ENCODE measurements around the gene ZNF780A. TPM values are rescaled to one million over a fixed set of nuclear protein-coding genes. Genes with fewer than 3 reads are reported as not detected.

The ZNF780A gene
- total and polyA plus RNA-seq, 4 experiments from 2014 or later = 11.5 to 46.5 (median 30.9) TPM

DNA sequence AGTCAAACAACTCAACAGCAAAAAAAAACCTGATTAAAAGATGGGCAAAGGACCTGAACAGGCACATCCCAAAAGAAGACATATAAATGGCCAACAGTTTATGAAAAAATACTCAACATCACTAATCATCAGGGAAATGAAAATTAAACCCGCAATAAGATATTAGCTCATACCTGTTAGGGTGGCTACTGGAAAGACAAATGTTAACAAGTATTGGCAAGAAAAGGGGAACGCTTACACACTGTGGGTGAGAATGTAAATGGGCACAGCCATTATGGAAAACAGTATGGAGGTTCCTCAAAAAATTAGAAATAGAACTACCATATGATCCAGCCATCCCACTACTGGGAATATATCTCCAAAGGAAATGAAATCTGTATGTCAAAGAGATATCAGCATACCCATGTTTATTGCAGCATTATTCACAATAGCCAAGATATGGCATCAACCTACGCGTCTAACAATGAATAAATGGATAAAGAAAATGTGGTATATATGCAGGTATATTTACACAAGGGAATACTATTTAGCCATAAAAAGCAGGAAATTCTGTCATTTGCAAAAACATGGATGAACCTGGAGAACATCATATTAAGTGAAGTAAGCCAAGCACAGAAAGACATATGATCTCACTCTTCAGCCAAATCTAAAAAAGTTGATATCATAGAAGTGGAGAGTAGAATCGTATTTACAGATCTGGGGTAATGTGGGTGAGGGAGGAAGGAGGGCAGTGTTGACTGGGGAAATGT lies 2.3 kb downstream of the ZNF780A start:
- peak overlapping the region in 6 of 7 donors; percentile 3 to 100 (median 48) for H3K27ac Mint-ChIP-seq
- H3K36me3 Mint-ChIP-seq = peaks cover 22 to 37% of the 10 kb centered on the region in 2 donors
- POLR2A ChIA-PET (ENCODE audit: partially characterized antibody) = interaction anchor here (0.9 kb wide), 1 partner anchor 92 kb away, joined by 3 read pairs; the partner anchor contains the start of gene ZNF546
- H3K36me3 ChIP-seq (ENCODE audit: insufficient read depth, low read length) = peaks cover 12% of the 10 kb centered on the region
- H3K27me3 ChIP-seq (ENCODE audit: insufficient read depth, low read length) = no peaks in the 10 kb centered on the region
- no peaks in the 10 kb centered on the region for H3K9me3 ChIP-seq (ENCODE audit: control insufficient read depth in 1 of 2, low read length in 2 of 2)
- no peaks in the 10 kb centered on the region for H3K27me3 Mint-ChIP-seq
- H3K4me3 Mint-ChIP-seq = peak overlapping the region; percentile 1 to 100 (median 78)
- intact Hi-C loops (cut with micrococcal nuclease) = no loop called here
- H3K27ac ChIP-seq (ENCODE audit: low read depth, low read length) = no peak overlapping the region
- CTCF ChIA-PET (ENCODE audit: partially characterized antibody) = interaction anchor here (0.7 kb wide), 1 partner anchor 13 kb away, joined by 3 read pairs; no protein-coding TSS in a partner anchor
- no peaks in the 10 kb centered on the region for H3K9me3 Mint-ChIP-seq
- no peak overlapping the region for H3K4me3 ChIP-seq (ENCODE audit: low read length in 2 of 2)
- DNase-seq = no peak
- H3K4me1 Mint-ChIP-seq = peaks cover 29 to 50% (median 40%) of the 10 kb centered on the region in 4 donors
- H3K4me1 ChIP-seq (ENCODE audit: insufficient read depth, low read length) = peaks cover 34% of the 10 kb centered on the region

DNA sequence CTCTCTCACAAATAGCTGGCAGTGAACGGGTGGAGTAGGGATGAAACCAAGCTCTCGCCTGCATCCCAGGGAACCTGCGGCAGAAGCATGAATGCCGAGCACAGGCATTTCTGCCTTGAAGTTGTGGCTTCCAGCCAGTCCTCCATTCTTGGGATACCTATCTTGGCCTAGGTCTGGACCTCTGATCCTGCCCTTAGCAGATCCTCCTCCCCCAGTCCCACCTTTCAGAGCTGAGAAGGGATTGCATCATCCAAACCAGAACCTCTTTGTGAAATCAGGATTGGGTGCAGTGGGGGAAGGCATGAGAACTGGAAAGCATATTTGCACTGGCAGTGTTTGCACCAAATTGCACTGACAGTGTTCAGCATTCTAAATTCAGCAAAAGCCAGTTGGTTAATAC lies 5.8 kb downstream of the ZNF780A start:
- H3K4me3 ChIP-seq (ENCODE audit: low read length in 2 of 2) = no peak overlapping the region
- H3K27me3 Mint-ChIP-seq = no peaks in the 10 kb centered on the region
- H3K36me3 Mint-ChIP-seq = peaks cover 53 to 60% of the 10 kb centered on the region in 2 donors
- DNase-seq = no peak
- H3K9me3 Mint-ChIP-seq = peaks cover 0 to 11% (median 5%) of the 10 kb centered on the region in 8 donors
- ChIA-PET POLR2A (ENCODE audit: partially characterized antibody) (no interaction called here), CTCF (ENCODE audit: partially characterized antibody) (no interaction called here)
- peaks cover 32% of the 10 kb centered on the region for H3K36me3 ChIP-seq (ENCODE audit: insufficient read depth, low read length)
- no peak overlapping the region for H3K27ac ChIP-seq (ENCODE audit: low read depth, low read length)
- H3K4me1 ChIP-seq (ENCODE audit: insufficient read depth, low read length) = peaks cover 25% of the 10 kb centered on the region
- intact Hi-C loops (cut with micrococcal nuclease) = no loop called here
- no peak overlapping the region for H3K4me3 Mint-ChIP-seq
- H3K4me1 Mint-ChIP-seq = peaks cover 26 to 32% (median 31%) of the 10 kb centered on the region in 4 donors
- H3K9me3 ChIP-seq (ENCODE audit: control insufficient read depth in 1 of 2, low read length in 2 of 2) = no peaks in the 10 kb centered on the region
- H3K27ac Mint-ChIP-seq = peak overlapping the region in 1 of 7 donors; percentile 37
- H3K27me3 ChIP-seq (ENCODE audit: insufficient read depth, low read length) = no peaks in the 10 kb centered on the region

DNA sequence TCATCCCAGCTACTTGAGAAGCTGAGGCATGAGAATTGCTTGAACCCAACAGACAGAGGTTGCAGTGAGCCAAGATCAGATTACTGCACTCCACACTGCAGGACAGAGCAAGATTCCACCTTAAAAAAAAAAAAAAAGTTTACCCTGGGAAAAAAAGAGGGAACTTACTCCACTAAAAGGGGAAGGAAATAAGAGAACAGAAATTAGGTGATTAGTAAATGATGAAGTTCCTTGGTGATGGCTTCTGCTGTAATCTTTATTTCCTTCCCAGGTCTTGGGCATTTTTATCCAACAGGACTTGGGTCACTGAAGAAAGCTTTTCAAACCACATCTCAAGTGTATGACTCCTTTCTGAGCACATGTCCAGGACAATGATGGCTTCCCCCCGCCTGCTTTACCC lies 9.3 kb downstream of the ZNF780A start:
- H3K36me3 ChIP-seq (ENCODE audit: insufficient read depth, low read length) = peaks cover 54% of the 10 kb centered on the region
- no peaks in the 10 kb centered on the region for H3K27me3 Mint-ChIP-seq
- H3K4me1 Mint-ChIP-seq = peaks cover 0 to 7% (median 0%) of the 10 kb centered on the region in 4 donors
- intact Hi-C loops (cut with micrococcal nuclease) = no loop called here
- H3K9me3 ChIP-seq (ENCODE audit: control insufficient read depth in 1 of 2, low read length in 2 of 2) = no peaks in the 10 kb centered on the region
- H3K36me3 Mint-ChIP-seq = peaks cover 79 to 81% of the 10 kb centered on the region in 2 donors
- no peak overlapping the region for H3K4me3 Mint-ChIP-seq
- no peak overlapping the region for H3K27ac ChIP-seq (ENCODE audit: low read depth, low read length)
- H3K9me3 Mint-ChIP-seq = peaks cover 6 to 44% (median 28%) of the 10 kb centered on the region in 8 donors
- ChIA-PET CTCF (ENCODE audit: partially characterized antibody) (no interaction called here), POLR2A (ENCODE audit: partially characterized antibody) (no interaction called here)
- no peak for DNase-seq
- no peaks in the 10 kb centered on the region for H3K4me1 ChIP-seq (ENCODE audit: insufficient read depth, low read length)
- H3K4me3 ChIP-seq (ENCODE audit: low read length in 2 of 2) = no peak overlapping the region
- no peaks in the 10 kb centered on the region for H3K27me3 ChIP-seq (ENCODE audit: insufficient read depth, low read length)
- peak overlapping the region in 2 of 7 donors; percentile 23 to 81 for H3K27ac Mint-ChIP-seq

DNA sequence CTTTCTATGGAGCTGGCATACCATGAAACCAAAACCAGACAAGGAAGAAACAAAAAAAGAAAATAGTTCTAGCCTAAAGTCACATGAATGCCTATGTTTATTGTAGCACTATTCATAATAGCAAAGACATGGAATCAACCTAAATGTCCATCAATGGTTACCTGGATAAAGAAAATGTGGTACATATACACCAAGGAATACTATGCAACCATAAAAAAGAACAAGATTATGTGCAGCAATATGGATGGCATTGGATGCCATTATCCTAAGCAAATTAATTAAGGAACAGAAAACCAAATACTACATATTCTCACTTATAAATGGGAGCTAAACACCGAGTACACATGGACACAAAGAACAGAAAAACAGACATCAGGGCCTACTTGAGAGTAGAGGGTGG lies 10.5 kb downstream of the ZNF780A start:
- intact Hi-C loops (cut with micrococcal nuclease) = no loop called here
- H3K4me3 Mint-ChIP-seq = no peak overlapping the region
- no peaks in the 10 kb centered on the region for H3K27me3 Mint-ChIP-seq
- DNase-seq = no peak
- H3K4me3 ChIP-seq (ENCODE audit: low read length in 2 of 2) = no peak overlapping the region
- H3K36me3 ChIP-seq (ENCODE audit: insufficient read depth, low read length) = peaks cover 66% of the 10 kb centered on the region
- no peaks in the 10 kb centered on the region for H3K27me3 ChIP-seq (ENCODE audit: insufficient read depth, low read length)
- H3K9me3 Mint-ChIP-seq = peaks cover 6 to 56% (median 39%) of the 10 kb centered on the region in 8 donors
- H3K9me3 ChIP-seq (ENCODE audit: control insufficient read depth in 1 of 2, low read length in 2 of 2) = peaks cover 0 to 6% of the 10 kb centered on the region in 2 donors
- no peak overlapping the region for H3K27ac Mint-ChIP-seq
- ChIA-PET CTCF (ENCODE audit: partially characterized antibody) (no interaction called here), POLR2A (ENCODE audit: partially characterized antibody) (no interaction called here)
- peaks cover 91 to 92% of the 10 kb centered on the region in 2 donors for H3K36me3 Mint-ChIP-seq
- no peak overlapping the region for H3K27ac ChIP-seq (ENCODE audit: low read depth, low read length)
- no peaks in the 10 kb centered on the region for H3K4me1 ChIP-seq (ENCODE audit: insufficient read depth, low read length)
- peaks cover 0 to 6% (median 0%) of the 10 kb centered on the region in 4 donors for H3K4me1 Mint-ChIP-seq

DNA sequence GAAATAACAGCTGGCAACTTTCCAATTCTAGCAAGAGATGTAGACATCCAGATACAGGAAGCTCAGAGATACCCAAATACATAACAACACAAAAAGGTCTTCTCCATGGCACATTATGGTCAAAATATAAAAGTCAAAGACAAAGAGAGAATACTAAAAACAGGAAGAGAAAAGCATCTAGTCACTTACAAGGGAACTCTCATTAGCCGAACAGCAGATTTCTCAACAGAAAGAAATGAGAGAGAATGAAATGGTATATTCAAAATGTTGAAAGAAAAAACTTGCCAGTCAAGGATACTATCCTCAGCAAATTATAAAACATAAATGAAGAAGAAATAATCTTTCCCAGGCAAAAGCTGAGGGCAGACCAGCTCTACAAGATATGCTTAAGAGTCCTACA lies 12.4 kb downstream of the ZNF780A start:
- Histone ChIP-seq H3K4me1 (ENCODE audit: insufficient read depth, low read length) (no peaks in the 10 kb centered on the region), H3K27me3 (ENCODE audit: insufficient read depth, low read length) (no peaks in the 10 kb centered on the region), H3K4me3 (ENCODE audit: low read length in 2 of 2) (no peak overlapping the region), H3K9me3 (ENCODE audit: control insufficient read depth in 1 of 2, low read length in 2 of 2) (peaks cover 0 to 25% of the 10 kb centered on the region in 2 donors), H3K27ac (ENCODE audit: low read depth, low read length) (no peak overlapping the region), H3K36me3 (ENCODE audit: insufficient read depth, low read length) (peaks cover 64% of the 10 kb centered on the region)
- H3K4me1 Mint-ChIP-seq = peaks cover 0 to 4% (median 0%) of the 10 kb centered on the region in 4 donors
- peak overlapping the region in 1 of 8 donors; percentile 29 for H3K4me3 Mint-ChIP-seq
- ChIA-PET CTCF (ENCODE audit: partially characterized antibody) (no interaction called here), POLR2A (ENCODE audit: partially characterized antibody) (no interaction called here)
- intact Hi-C loops (cut with micrococcal nuclease) = no loop called here
- H3K36me3 Mint-ChIP-seq = peaks cover 96 to 97% of the 10 kb centered on the region in 2 donors
- DNase-seq = no peak
- H3K27me3 Mint-ChIP-seq = no peaks in the 10 kb centered on the region
- H3K27ac Mint-ChIP-seq = no peak overlapping the region
- peaks cover 6 to 75% (median 56%) of the 10 kb centered on the region in 8 donors for H3K9me3 Mint-ChIP-seq

DNA sequence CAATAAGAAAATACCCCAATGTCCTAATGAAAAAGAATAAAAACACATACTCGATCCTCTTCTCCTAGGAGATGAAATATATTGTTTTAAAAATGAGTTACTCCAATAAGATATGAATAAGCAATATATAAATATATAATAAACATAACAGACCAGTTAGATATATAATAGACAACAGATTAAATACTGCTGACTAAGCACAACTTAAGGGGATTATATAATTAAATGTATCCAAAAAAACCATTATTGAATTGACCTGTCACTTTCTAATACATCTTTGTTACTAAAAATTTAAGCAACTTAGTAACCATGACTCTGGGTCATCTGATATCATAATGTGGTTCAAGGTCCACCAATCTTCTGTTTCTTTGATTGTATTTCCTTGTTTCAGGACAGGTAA lies 20.7 kb downstream of the ZNF780A start:
- H3K9me3 Mint-ChIP-seq = peaks cover 5 to 60% (median 40%) of the 10 kb centered on the region in 8 donors
- Histone ChIP-seq H3K4me3 (ENCODE audit: low read length in 2 of 2) (no peak overlapping the region), H3K27me3 (ENCODE audit: insufficient read depth, low read length) (no peaks in the 10 kb centered on the region), H3K27ac (ENCODE audit: low read depth, low read length) (no peak overlapping the region), H3K9me3 (ENCODE audit: control insufficient read depth in 1 of 2, low read length in 2 of 2) (peaks cover 0 to 18% of the 10 kb centered on the region in 2 donors), H3K36me3 (ENCODE audit: insufficient read depth, low read length) (peaks cover 9% of the 10 kb centered on the region), H3K4me1 (ENCODE audit: insufficient read depth, low read length) (no peaks in the 10 kb centered on the region)
- intact Hi-C loops (cut with micrococcal nuclease) = no loop called here
- DNase-seq = no peak
- peaks cover 40 to 48% of the 10 kb centered on the region in 2 donors for H3K36me3 Mint-ChIP-seq
- H3K27ac Mint-ChIP-seq = no peak overlapping the region
- no peaks in the 10 kb centered on the region for H3K27me3 Mint-ChIP-seq
- H3K4me1 Mint-ChIP-seq = peaks cover 0 to 3% (median 0%) of the 10 kb centered on the region in 4 donors
- H3K4me3 Mint-ChIP-seq = no peak overlapping the region
- POLR2A ChIA-PET (ENCODE audit: partially characterized antibody) = no interaction called here
- CTCF ChIA-PET (ENCODE audit: partially characterized antibody) = no interaction called here

DNA sequence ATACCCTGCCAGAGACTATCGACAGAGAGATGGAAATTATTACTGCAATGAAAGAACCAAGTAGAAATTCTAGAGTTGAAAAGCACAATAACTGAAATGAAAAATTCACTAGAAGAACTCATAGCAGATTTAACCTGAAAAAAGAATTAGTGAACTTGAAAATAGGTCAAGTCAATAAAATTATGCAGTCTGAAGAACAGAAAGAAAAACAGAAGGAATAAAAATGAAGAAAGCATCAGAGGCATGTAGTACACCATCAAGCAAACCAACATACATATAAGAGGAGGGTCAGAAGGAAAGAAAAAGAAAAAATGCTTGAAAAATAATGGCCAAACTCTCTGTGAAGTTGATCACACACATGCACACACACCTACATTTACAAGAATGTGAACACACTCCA lies 31.1 kb downstream of the ZNF780A start:
- ChIA-PET CTCF (ENCODE audit: partially characterized antibody) (no interaction called here), POLR2A (ENCODE audit: partially characterized antibody) (no interaction called here)
- no peak overlapping the region for H3K27ac Mint-ChIP-seq
- Histone ChIP-seq H3K36me3 (ENCODE audit: insufficient read depth, low read length) (no peaks in the 10 kb centered on the region), H3K4me1 (ENCODE audit: insufficient read depth, low read length) (peaks cover 17% of the 10 kb centered on the region), H3K27ac (ENCODE audit: low read depth, low read length) (no peak overlapping the region), H3K27me3 (ENCODE audit: insufficient read depth, low read length) (no peaks in the 10 kb centered on the region), H3K9me3 (ENCODE audit: control insufficient read depth in 1 of 2, low read length in 2 of 2) (peaks cover 0 to 9% of the 10 kb centered on the region in 2 donors), H3K4me3 (ENCODE audit: low read length in 2 of 2) (no peak overlapping the region)
- intact Hi-C loops (cut with micrococcal nuclease) = no loop called here
- H3K27me3 Mint-ChIP-seq = peaks cover 1 to 5% of the 10 kb centered on the region in 2 donors
- H3K4me3 Mint-ChIP-seq = peak overlapping the region in 1 of 8 donors; percentile 11
- peaks cover 0 to 54% (median 36%) of the 10 kb centered on the region in 8 donors for H3K9me3 Mint-ChIP-seq
- H3K4me1 Mint-ChIP-seq = peaks cover 13 to 24% (median 19%) of the 10 kb centered on the region in 4 donors
- H3K36me3 Mint-ChIP-seq = peaks cover 0 to 15% of the 10 kb centered on the region in 2 donors
- DNase-seq = no peak
